ENCODE measurements around the gene TRMT61B.

Gene TRMT61B

DNA sequence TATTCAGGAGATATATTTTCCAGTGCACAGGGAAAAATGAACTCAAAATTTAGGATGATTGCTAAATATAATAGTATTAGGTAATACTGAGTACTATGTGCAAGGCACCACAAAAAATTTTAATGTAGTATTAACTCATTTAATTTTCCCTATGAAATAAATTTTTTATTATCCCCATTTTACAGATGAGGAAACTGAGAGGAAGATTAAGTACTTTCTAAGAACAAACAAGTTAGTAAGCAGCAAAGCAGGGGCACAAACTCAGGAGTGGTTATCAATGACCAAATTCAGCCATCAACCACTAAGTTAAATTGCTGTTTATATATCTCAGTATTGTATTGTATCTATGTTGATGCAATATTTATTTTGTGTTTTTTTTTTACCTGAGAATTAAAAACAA, 45.2 kb downstream of the TRMT61B start:
- H3K36me3 Mint-ChIP-seq: peaks cover 3% of the 10 kb centered on the region
- H3K4me1 Mint-ChIP-seq (ENCODE audit: low read depth): peaks cover 8% of the 10 kb centered on the region
- H3K4me3 Mint-ChIP-seq: no peak overlapping the region
- H3K27ac Mint-ChIP-seq: no peak overlapping the region
- H3K9me3 Mint-ChIP-seq (ENCODE audit: low read depth): no peaks in the 10 kb centered on the region
- no peaks in the 10 kb centered on the region for H3K27me3 Mint-ChIP-seq

DNA sequence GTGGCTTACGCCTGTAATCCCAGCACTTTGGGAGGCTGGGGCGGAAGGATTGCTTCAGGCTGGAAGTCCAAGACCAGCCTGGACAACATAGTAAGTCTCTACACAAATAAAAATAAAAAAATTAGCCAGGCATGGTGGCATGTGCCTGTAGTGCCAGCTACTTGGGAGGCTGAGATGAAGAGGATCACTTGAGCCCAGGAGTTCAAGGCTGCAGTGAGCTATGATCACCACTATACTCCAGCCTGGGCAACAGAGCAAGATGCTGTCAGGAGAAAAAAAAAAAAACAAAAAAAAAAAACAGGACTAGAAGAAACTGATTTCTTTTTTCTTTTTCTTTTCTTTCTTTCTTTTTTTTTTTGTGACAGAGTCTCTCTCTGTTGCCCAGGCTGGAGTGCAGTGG, 45.9 kb downstream of the TRMT61B start:
- peaks cover 8% of the 10 kb centered on the region for H3K4me1 Mint-ChIP-seq (ENCODE audit: low read depth)

DNA sequence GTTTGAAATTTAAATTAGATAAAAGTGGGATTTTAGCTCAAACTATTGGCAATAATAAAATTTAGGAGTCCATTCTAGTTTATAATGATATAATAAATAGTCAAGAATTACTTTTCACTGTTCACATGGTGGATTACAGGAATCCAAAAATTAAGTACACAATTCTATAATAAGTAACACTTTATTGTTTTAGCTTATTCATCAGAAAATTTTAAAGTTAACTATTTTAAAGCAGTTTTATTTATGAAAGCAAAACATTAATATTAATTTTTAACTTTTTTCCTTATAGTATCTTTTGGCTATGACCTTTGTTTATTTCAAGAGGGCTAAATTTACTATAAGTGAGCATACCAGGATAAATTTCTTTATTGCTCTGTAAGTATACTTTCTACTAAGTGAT, 48.1 kb downstream of the TRMT61B start:
- Mint-ChIP-seq H3K27ac (no peak overlapping the region), H3K36me3 (no peaks in the 10 kb centered on the region), H3K9me3 (ENCODE audit: low read depth) (no peaks in the 10 kb centered on the region), H3K4me3 (no peak overlapping the region), H3K4me1 (ENCODE audit: low read depth) (peaks cover 2% of the 10 kb centered on the region), H3K27me3 (no peaks in the 10 kb centered on the region)

More for the DNA sequence above, 45.9 kb downstream of the TRMT61B start:
- no peak overlapping the region for H3K4me3 Mint-ChIP-seq
- no peaks in the 10 kb centered on the region for H3K27me3 Mint-ChIP-seq
- no peaks in the 10 kb centered on the region for H3K9me3 Mint-ChIP-seq (ENCODE audit: low read depth)
- H3K27ac Mint-ChIP-seq: no peak overlapping the region
- peaks cover 3% of the 10 kb centered on the region for H3K36me3 Mint-ChIP-seq

DNA sequence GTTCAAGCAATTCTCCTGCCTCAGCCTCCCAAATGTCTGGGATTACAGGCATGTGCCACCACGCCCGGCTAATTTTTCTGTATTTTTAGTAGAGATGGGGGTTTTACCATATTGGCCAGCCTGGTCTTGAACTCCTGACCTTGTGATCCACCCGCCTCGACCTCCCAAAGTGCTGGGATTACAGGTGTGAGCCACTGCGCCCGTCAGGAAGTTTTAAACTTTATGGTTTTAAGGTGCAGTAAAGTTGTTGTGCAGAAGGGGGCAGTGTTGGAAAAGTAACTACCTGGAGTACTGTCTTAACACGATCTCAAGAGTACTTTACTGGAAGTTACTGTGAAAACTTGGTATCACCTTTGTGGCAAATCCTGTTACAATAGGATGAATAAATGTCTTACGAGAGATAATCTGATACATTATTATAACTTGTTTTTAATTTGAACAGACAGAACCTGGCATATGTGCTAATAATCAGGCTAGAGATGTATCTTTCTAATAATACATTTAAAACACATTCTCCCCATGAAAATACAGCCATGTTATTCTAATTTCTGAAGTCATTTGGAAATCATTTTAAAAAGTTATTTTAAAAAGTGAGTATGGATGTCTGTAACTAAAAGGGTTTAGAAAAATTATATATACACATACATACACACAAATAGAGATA, 48.7 kb downstream of the TRMT61B start:
- Mint-ChIP-seq H3K27ac (no peak overlapping the region), H3K4me3 (no peak overlapping the region), H3K4me1 (ENCODE audit: low read depth) (peaks cover 2% of the 10 kb centered on the region), H3K27me3 (no peaks in the 10 kb centered on the region), H3K36me3 (no peaks in the 10 kb centered on the region), H3K9me3 (ENCODE audit: low read depth) (no peaks in the 10 kb centered on the region)

DNA sequence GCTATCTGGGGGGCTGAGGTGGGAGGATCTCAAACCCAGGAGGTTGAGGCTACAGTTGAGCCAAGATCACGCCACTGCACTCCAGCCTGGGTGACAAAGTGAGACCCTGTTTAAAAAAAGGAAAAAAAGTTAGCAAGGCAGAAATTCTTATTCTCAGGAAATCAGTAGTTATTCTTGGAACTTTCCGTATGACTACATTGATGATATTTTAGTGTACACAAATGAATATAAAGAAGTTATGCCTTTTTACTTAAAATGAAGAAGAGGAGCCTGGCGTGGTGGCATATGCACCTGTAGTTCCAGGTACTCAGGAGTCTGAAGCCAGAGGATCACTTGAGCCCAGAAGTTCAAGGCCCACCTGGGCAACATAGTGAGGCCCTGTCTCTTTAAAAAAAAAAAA, 52.1 kb downstream of the TRMT61B start:
- H3K9me3 Mint-ChIP-seq (ENCODE audit: low read depth): no peaks in the 10 kb centered on the region
- H3K4me1 Mint-ChIP-seq (ENCODE audit: low read depth): peaks cover 2% of the 10 kb centered on the region
- no peaks in the 10 kb centered on the region for H3K36me3 Mint-ChIP-seq
- no peak overlapping the region for H3K27ac Mint-ChIP-seq
- no peaks in the 10 kb centered on the region for H3K27me3 Mint-ChIP-seq
- no peak overlapping the region for H3K4me3 Mint-ChIP-seq

DNA sequence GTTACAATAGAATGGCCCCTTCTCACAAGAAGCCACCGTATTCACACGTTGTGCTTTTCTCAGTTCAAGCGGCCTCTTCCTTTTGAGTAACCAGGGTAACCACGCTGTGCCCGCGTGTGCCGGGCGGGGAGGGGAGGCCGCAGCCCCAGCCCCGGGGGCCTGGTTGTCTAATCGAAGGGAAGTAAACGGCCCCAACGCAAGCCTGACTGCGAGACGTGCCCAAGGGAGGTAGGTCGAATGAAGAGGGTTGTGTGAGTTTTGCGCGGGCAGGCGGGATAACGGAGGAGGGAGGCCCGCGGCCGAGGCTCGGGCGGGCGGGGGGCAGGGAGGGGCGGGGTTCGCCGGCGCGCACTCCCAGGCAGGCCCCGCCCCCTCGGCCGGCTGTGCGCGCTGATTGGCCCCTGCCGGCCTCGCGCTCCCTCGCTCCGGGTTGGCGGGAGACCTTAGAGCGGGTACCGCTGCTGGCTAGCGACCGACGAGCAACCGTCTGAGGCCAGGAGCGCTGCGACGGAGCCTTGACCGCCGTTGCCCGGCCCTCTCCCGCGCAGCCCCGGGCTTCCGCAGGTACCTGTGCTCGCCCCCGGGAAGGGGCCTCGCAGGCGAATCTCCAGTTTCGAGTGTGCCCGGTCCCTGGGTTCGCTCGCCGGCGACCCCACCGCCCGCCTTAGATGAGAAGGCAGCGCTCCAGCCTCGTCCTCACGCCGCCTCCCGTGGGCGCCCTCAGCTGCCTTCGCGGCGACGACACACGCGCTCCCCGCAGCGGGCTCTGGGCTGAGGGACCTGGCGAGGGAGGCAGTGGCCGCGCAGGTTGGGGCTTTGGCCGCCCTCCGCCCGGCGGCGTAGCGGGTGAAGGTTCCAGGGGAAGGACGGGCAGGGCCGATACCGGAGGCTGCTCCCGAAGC, 59.5 kb downstream of the TRMT61B start, which contains the start of gene SPDYA:
TSS of gene SPDYA (plus strand) at position 451 of the 902 bp plus-strand sequence. CDS start 5,181 bp downstream, outside the sequence.
- no peaks in the 10 kb centered on the region for H3K27me3 Mint-ChIP-seq
- H3K9me3 Mint-ChIP-seq (ENCODE audit: low read depth): no peaks in the 10 kb centered on the region
- H3K36me3 Mint-ChIP-seq: peaks cover 2% of the 10 kb centered on the region
- peak within 1 kb of the TSS; percentile 82 for H3K4me3 Mint-ChIP-seq
- peaks cover 11% of the 10 kb centered on the region for H3K4me1 Mint-ChIP-seq (ENCODE audit: low read depth)
- peak within 1 kb of the TSS; percentile 66 for H3K27ac Mint-ChIP-seq

DNA sequence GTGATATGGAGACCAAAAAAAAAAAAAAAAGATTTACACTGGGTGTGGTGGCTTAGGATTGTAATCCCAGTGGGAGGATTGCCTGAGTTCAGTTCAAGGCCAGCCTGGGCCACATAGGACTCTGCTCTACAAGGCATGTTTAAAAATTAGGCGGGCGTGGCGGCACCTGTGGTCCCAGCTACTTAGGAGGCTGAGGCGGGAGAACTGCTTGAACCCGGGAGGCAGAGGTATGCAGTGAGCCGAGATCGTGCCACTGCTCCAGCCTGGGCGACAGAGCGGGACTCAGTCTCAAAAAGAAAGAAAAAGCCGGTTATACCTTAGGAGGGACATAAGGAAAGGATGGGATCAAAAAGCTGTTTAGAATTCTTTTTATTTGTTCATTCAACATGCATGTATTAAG, 60.2 kb downstream of the TRMT61B start:
- Mint-ChIP-seq H3K27me3 (no peaks in the 10 kb centered on the region), H3K4me1 (ENCODE audit: low read depth) (peaks cover 11% of the 10 kb centered on the region), H3K9me3 (ENCODE audit: low read depth) (no peaks in the 10 kb centered on the region), H3K27ac (no peak overlapping the region), H3K36me3 (peaks cover 2% of the 10 kb centered on the region), H3K4me3 (peak overlapping the region; percentile 82)

DNA sequence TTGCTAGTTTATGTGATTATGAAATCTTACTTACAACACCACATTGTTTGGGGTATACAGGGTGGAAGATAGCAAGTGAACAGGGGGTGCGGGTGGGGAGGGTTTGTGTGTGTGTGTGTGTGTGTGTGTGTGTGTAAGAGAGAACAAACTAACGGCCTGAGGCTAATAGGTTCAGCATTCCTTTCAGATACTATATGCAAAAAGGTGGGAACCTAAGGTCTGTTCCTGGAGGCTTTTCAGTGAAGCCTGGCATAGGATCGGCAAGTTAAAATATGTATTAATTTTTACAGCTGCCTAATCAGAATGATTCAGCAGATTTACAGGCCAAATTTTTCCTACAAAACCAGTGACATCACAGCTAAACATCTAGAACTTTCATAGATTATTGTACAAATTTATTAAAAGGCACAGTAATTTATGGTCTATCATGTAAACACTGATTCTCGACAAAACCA, 67.1 kb downstream of the TRMT61B start:
- peaks cover 11% of the 10 kb centered on the region for H3K4me1 Mint-ChIP-seq (ENCODE audit: low read depth)
- no peaks in the 10 kb centered on the region for H3K27me3 Mint-ChIP-seq
- peak overlapping the region; percentile 47 for H3K27ac Mint-ChIP-seq

DNA sequence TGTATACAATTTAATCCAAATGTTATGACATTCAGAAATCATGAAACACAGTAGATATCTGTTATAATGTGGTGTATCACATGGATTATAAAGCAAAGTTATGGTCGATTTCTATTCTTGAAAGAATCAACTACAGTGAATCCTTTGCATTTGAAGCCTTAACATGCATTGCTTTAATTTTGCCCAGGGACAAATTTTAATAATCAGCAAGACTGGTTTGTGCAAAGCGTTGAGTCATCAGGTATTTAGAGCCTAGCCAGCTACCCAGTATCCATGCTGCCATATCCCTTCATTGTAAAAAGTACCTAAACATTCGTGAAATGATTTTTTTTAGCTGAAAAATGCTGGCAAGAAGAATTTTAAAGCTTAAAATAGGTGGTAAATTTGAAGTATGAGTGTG, 68.4 kb downstream of the TRMT61B start:
- no peaks in the 10 kb centered on the region for H3K27me3 Mint-ChIP-seq
- peak overlapping the region; percentile 8 for H3K27ac Mint-ChIP-seq
- no peak overlapping the region for H3K4me3 Mint-ChIP-seq
- H3K9me3 Mint-ChIP-seq (ENCODE audit: low read depth): no peaks in the 10 kb centered on the region
- H3K36me3 Mint-ChIP-seq: peaks cover 19% of the 10 kb centered on the region
- H3K4me1 Mint-ChIP-seq (ENCODE audit: low read depth): peaks cover 22% of the 10 kb centered on the region

More for the DNA sequence above, 67.1 kb downstream of the TRMT61B start:
- Mint-ChIP-seq H3K4me3 (no peak overlapping the region), H3K36me3 (peaks cover 13% of the 10 kb centered on the region), H3K9me3 (ENCODE audit: low read depth) (no peaks in the 10 kb centered on the region)

Measured in activated naive CD8-positive, alpha-beta T cell (primary cell).